Nephron progenitor cell (in vitro differentiated cells): ENCODE measurements around the gene RAMP2.

Source experiments
- DNase-seq: peaks from one replicate; pipeline ENCODE4 v3.0.0; 2021
- H3K27ac Mint-ChIP-seq: 2 replicates; pipeline ENCODE4 v1.8.0; 2021; ENCODE audit warnings: mild to moderate bottlenecking, moderate library complexity, mixed read lengths
- H3K27me3 Mint-ChIP-seq: 2 replicates; pipeline ENCODE4 v1.8.0; 2021; ENCODE audit warnings: mild to moderate bottlenecking, low read depth, mixed read lengths; ENCODE audit not compliant: poor library complexity
- H3K36me3 Mint-ChIP-seq: 2 replicates; pipeline ENCODE4 v1.8.0; 2021; ENCODE audit warnings: low read depth, mixed read lengths
- H3K4me1 Mint-ChIP-seq: 2 replicates; pipeline ENCODE4 v1.8.0; 2021; ENCODE audit warnings: mixed read lengths
- H3K4me3 Mint-ChIP-seq: 2 replicates; pipeline ENCODE4 v1.8.0; 2021; ENCODE audit warnings: mild to moderate bottlenecking, moderate library complexity, mixed read lengths
- H3K9me3 Mint-ChIP-seq: 2 replicates; pipeline ENCODE4 v1.8.0; 2021; ENCODE audit warnings: mild to moderate bottlenecking, moderate library complexity, mixed read lengths
- TF ChIP-seq, protein P1 (sequence below): fragments of 200-600 bp; sonication (generic); IDR thresholded peaks from 2 replicates; pipeline ENCODE4 v1.5.0; 2021; ENCODE audit warnings: antibody characterized with exemption

RAMP2 gene

DNA sequence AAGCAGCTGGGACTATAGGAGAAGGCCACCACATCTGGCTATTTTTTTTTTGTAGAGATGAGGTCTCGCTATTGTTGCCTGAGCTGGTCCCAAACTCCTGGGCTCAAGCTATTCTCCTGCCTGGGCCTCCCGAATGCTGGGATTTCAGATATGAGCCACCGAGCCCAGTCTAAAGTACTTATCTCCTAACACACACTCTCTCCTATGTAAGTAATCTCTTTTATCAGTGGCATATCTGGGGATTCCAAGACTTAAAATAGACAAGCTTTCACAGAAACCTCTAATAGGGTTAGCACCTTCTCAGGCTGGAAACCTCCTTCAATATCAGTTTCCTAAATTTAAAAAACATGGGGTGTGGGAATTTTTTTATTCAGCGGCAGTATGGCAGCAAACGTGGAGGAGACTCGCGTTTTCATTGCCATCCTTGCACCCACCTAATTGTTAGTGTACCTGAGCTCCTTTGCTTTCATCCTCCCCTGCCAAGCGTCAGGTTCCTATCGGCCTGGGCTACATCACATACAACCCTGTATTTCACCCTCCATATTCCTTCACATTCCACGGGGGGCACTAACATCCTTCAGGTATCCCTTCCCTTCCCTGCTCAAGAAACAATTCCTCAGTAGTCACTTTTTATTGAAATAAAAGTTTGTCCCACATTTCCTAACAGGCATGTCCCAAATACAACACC, 17.3 kb upstream of the RAMP2 start:
- peaks cover 9% of the 10 kb centered on the region for H3K9me3 Mint-ChIP-seq
- H3K27ac Mint-ChIP-seq = peak overlapping the region; percentile 89
- H3K36me3 Mint-ChIP-seq = peaks cover 8% of the 10 kb centered on the region
- no peak for DNase-seq
- peaks cover 31% of the 10 kb centered on the region for H3K4me1 Mint-ChIP-seq
- peaks cover 18% of the 10 kb centered on the region for H3K27me3 Mint-ChIP-seq
- H3K4me3 Mint-ChIP-seq = peak overlapping the region; percentile 90
- TF ChIP-seq, protein P1, sequence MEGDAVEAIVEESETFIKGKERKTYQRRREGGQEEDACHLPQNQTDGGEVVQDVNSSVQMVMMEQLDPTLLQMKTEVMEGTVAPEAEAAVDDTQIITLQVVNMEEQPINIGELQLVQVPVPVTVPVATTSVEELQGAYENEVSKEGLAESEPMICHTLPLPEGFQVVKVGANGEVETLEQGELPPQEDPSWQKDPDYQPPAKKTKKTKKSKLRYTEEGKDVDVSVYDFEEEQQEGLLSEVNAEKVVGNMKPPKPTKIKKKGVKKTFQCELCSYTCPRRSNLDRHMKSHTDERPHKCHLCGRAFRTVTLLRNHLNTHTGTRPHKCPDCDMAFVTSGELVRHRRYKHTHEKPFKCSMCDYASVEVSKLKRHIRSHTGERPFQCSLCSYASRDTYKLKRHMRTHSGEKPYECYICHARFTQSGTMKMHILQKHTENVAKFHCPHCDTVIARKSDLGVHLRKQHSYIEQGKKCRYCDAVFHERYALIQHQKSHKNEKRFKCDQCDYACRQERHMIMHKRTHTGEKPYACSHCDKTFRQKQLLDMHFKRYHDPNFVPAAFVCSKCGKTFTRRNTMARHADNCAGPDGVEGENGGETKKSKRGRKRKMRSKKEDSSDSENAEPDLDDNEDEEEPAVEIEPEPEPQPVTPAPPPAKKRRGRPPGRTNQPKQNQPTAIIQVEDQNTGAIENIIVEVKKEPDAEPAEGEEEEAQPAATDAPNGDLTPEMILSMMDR = no peak

DNA sequence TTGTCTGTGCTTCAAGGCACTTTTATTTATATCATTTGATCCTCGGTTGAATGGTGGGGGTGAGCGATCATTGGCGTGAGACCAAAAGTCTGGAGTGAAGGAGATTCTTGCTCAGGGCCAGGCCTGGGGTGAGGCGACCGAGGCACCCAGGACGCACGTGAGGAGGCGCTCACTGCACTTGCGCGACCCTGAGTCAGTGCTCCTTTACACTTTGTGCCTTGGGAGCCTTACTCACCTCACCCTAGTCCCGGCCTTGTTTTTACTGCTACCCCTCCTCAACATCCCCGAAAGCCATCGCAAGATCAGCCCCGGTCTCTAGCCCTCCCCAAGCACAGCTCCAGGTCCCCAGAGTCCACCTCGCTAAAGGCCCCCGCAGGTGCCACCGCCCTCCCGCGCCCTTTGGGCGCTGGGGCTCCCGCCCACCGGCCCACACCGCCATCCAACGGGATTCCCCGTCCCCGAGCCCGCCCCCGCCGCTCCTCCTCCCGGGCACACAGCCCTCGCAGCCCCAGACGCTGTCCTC, 16.7 kb upstream of the RAMP2 start:
- peaks cover 18% of the 10 kb centered on the region for H3K27me3 Mint-ChIP-seq
- DNase-seq = no peak
- H3K9me3 Mint-ChIP-seq = peaks cover 9% of the 10 kb centered on the region
- TF ChIP-seq, protein P1 = no peak
- peaks cover 37% of the 10 kb centered on the region for H3K4me1 Mint-ChIP-seq
- H3K4me3 Mint-ChIP-seq = peak overlapping the region; percentile 90
- peak overlapping the region; percentile 89 for H3K27ac Mint-ChIP-seq
- H3K36me3 Mint-ChIP-seq = peaks cover 8% of the 10 kb centered on the region

GRCh38 chr17:42744806-42745617, 16.0 kb upstream of the RAMP2 start, which contains the start of gene EZH1:
EZH1 (minus strand) TSS chr17:42745040; CDS start chr17:42728941, 16,099 bp downstream.
- H3K27ac Mint-ChIP-seq = peak within 1 kb of the TSS; percentile 89
- peaks cover 9% of the 10 kb centered on the region for H3K9me3 Mint-ChIP-seq
- H3K27me3 Mint-ChIP-seq = peaks cover 18% of the 10 kb centered on the region
- peak within 1 kb of the TSS; percentile 90 for H3K4me3 Mint-ChIP-seq
- H3K36me3 Mint-ChIP-seq = peaks cover 8% of the 10 kb centered on the region
- H3K4me1 Mint-ChIP-seq = peaks cover 43% of the 10 kb centered on the region
- peak; percentile 93 for DNase-seq
- TF ChIP-seq, protein P1 = no peak

DNA sequence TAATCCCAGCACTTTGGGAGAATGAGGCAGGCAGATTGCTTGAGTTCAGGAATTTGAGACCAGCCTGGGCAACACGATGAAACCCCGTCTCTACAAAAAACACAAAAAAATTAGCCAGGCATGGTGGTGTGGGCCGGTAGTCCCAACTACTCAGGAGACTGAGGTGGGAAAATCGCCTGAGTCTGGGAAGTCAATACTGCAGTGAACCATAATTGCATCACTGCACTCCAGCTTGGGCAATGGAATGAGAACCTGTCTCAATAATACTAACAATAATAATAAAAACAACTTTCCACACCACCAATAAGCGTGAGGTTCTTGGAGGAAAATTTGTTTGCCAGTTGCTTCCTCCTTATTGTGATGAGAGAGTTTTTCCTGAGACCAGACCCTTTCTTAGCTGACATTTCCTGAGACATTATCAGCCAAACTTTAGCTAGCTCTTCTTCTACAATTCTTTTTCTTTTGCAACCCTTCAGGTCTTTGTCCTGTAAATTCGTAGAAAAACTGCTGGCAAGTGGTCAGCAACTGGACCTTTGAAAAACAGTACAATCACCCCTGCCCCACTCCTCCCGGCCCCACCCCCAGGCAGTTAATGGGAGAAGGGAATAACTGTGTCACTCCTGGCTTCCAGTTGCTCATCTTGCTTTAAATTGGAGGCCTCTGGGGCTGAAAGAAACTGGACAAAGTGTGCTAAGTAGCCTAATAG, 12.7 kb upstream of the RAMP2 start:
- Mint-ChIP-seq H3K27me3 (peaks cover 38% of the 10 kb centered on the region), H3K27ac (peak overlapping the region; percentile 72), H3K36me3 (no peaks in the 10 kb centered on the region), H3K4me1 (peaks cover 52% of the 10 kb centered on the region), H3K4me3 (no peak overlapping the region), H3K9me3 (peaks cover 9% of the 10 kb centered on the region)
- TF ChIP-seq, protein P1 = no peak
- DNase-seq = no peak

DNA sequence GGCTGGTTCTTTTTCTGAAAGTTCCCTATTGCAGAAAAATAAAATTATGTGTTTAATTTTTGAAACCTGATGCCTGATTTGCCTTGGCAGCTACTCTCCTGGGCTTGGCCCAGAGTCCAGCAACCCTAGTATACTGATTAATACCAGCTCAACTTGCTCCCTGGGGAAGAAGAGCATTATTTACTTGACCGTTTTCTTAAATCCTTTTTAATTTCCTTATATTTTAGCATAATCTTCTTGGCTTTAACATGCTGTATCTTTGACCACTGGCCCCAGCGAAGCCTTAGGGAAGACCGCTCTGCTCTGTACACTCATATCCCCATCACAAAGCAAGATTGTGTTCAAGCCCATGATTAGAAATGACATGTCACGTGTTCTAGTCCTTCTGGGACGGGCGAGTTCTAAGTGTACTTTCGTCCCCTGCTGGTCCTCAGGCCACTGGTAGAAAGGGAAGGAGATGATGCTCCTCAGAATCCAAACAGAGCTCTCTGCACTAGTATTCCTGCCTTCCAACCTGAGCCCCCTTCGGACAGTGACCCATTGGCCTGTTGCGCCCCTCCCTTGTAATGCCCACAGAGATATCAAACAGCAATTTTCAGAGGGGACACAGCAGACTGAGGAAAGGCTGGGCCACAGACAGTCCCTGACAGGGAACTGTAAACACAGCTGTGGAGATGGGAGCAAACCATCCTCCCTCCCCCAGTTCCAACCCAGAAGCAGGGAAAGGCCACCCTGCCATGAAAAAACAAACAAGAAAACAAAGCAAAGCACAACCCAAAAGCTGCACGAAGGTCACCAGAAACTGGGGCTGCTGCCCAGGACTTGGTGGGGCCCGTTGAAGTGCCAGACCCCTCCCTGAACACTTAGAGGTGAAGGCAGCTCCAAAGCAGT, 11.9 kb upstream of the RAMP2 start:
- Mint-ChIP-seq H3K4me3 (peak overlapping the region; percentile 23), H3K27me3 (peaks cover 42% of the 10 kb centered on the region), H3K27ac (peak overlapping the region; percentile 86), H3K9me3 (peaks cover 9% of the 10 kb centered on the region), H3K36me3 (no peaks in the 10 kb centered on the region), H3K4me1 (peaks cover 44% of the 10 kb centered on the region)
- TF ChIP-seq, protein P1 = no peak
- no peak for DNase-seq
